Stimulated activated CD8-positive, alpha-beta memory T cell treated with anti-CD3 and anti-CD28 coated beads, Interleukin-15, amount 100 ng/mL, for 1 hour (primary cell): ENCODE results near the gene RTBDN.
"Not testable (repeated sequence)": the region's sequence is repeated elsewhere in the genome, so short reads cannot be mapped to it uniquely, and the experiment has no call there.

Experiments used
- DNase-seq: peaks from one replicate; pipeline ENCODE4 v3.0.0-alpha.2; 2020; ENCODE audit warnings: low read depth

RTBDN gene

DNA sequence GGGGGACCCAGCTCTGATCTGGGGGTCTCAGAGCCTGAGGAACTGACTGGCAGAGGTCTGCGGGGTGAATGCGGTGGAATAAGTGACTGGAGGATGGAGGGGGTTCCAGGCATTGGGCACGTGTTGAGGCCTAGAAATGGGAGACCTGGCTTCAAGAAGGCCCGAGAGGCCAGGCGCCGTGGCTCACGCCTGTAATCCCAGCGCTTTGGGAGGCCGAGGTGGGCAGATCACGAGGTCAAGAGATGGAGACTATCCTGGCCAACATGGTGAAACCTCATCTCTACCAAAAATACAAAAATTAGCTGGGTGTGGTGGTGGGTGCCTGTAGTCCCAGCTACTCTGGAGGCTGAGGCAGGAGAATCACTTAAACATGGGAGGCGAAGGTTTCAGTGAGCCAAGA is 16.6 kb downstream of the RTBDN start:
- not testable (repeated sequence) for DNase-seq

DNA sequence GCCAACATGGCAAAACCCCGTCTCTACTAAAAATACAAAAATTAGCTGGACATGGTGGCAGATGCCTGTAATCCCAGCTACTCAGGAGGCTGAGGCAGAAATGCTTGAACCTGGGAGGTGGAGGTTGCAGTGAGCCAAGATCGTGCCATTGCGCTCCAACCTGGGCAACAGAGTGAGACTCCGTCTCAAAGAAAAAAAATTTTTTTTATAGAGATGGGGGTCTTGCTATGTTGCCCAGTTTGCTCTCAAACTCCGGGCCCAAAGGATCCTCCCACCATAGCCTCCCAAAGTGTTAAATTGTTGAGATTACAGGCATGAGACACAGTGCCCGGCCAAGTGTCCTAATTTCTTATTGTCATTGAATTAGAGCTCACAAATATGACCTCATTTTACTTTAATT is 17.2 kb downstream of the RTBDN start:
- DNase-seq = not testable (repeated sequence)

DNA sequence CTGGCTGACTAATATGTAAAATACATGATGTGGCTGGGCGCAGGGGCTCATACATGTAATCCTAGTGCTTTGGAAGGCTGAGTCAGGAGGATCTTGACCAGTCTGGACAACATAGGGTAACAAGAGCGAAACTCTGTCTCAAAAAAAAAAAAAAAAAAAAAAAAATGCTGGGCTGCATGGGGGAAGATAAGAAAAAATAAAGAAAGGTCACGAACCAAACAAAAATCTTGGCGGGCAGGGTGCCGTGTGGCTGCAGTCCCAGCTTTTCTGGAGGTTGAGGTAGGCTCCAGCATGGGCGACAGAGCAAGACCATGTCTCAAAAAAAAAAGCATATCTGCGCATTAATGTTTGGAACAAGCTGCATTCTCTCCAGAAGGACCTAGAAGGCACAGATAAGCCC is 19.3 kb downstream of the RTBDN start:
- no peak for DNase-seq

DNA sequence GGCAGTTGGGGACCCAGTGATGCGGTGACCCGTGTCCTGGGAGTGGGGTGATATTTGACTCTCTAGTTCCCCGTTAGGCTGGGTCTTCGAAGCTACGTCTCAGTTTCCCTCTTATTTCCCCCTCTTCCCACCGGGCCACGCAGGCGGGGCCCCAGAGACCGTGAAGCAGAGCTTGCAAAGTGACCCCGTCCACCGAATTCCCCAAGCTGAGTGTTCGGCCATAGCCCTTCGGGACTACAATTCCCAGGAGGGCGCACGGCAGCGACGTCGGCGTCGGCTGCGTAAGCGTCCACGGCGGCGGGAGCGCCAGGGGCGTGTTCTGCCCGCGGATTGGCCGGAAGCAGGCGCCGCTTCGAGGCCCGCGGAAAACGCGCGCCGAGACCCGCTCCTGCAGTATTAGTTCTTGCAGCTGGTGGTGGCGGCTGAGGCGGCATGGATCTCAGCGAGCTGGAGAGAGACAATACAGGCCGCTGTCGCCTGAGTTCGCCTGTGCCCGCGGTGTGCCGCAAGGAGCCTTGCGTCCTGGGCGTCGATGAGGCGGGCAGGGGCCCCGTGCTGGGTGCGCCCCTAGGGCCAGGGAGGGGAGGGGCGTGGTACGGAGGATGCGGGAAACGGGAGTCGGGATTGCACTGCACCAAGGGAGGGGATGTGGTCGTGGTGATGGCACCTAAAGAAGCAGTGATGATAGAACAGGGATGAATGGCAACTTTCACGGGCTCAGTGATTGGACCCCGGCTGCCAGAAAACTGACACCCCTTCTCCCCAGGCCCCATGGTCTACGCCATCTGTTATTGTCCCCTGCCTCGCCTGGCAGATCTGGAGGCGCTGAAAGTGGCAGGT is 27.9 kb downstream of the RTBDN start, which contains the start of gene RNASEH2A:
Gene RNASEH2A (plus strand): TSS at position 343 of the 840 bp plus-strand sequence. CDS start 90 bp downstream, at position 433.
- DNase-seq = peak; percentile 64

DNA sequence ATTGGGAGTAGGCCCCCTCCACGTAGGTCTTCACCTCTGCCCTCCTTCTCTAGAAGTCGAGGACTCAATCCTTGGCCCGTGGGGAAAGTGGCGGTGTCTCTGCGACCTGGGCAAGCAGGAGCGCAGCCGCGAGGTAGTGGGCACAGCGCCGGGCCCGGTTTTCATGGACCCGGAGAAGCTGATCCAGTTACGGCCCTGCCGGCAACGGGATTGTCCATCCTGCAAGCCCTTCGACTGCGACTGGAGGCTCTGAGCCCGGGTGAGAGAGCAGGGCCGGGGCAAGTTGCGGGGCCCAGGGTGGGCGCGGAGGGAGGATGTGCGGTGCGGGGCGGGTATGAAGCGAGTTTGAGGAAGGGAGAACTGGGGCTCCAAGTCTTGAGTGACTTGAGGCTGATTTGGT is 30.3 kb downstream of the RTBDN start:
- DNase-seq = no peak

DNA sequence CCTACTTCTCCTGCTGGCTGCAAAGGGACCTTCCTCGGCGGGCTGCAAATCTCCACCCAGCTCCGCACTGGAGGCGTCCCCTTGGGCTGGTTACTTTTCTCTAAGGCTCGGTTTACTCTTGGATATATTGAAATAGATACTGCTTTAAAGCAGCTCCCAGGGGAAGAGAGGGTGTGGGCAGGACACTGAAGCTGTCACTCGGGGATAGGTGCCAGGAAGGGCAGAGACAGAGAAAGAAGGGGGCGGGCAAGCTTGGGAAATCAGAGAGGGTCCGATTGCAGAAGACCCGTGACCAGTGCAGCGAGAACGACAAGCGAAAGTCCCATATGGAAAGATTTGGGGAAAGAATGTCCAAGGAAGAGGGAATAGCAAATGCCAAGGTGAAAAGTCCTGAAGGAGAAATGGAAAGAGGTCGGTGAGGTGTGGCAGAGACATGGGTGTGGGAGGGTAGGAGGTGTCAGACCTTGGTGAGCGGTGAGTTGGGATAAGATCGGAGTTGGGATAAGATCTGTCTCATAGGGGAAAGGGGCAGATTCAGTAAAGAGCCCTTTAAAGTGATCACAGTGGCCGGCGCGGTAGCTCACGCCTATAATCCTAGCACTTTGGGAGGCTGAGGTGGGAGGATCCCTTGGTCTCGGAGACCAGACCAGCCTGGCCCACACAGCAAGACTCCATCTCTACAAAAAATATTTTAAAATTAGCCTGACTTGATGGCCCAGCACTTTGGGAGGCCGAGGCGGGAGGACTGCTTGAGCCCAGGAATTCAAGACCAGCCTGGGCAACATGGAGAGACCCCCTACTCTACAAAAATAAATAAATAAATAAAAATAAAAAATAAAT is 31.9 kb downstream of the RTBDN start:
- no peak for DNase-seq

DNA sequence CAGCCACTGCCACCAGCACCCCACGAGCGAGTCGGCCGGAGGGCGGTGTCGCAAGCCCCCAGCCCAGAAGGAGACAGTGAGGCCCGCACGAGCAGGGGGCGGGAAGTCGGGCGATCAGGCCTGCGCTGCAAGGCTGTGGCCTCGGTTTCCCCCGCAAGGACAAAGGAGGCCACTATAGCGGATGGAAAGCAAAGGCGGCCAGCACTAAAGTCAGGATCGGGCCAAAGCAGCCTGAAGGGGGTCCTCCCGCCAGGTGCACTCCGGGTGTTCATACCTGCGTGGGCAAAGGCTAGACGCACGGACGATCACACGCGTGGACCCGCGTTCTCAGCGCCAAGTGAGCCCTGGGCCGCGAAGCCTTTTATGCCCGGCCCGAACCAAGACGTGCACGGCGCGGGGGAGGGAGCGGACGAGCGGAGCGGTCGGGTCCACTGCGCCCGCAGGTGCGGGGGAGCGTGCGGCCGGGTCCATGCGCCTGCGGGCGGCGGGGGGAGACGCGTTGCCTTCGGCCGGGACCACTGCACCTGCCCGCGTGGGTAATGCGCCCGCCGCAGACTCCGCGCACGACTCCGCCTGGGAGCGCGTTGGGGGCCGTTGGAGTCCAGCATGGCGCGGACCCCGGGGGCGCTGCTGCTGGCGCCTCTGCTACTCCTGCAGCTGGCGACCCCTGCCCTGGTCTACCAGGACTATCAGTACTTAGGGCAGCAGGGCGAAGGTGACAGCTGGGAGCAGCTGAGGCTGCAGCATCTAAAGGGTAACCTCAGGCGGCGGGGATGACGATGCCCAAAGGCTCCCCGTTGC is 32.7 kb downstream of the RTBDN start, which contains the start of the genes PRDX2 and THSD8:
Gene PRDX2 (minus strand): TSS at position 335 of the 801 bp plus-strand sequence. CDS start 539 bp downstream, outside the sequence.
Gene THSD8 (plus strand): TSS at position 604 of the 801 bp plus-strand sequence. CDS start 3 bp downstream, at position 607.
- DNase-seq = no peak

DNA sequence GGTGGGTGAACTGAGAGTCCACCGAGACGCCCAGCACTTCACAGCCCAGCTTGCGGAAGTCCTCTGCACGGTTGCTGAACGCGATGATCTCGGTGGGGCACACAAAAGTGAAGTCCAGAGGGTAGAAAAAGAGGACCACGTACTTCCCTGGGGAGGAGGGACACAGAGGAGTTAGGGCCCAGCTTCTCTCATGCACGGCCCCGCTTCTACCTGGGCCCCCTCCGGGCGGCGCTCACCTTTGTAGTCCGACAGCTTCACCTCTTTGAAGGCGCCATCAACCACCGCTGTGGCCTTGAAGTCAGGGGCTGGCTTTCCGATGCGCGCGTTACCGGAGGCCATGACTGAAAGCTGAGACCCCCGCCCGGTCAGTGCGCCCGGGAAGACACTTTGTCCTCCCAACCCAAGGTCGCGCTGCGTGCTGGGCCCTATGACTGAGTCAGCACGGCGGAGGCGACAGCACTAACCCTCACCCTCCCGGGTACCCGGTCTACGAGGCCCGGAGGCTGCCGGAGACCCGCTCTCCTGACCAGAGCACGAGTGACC is 33.4 kb downstream of the RTBDN start:
- no peak for DNase-seq

DNA sequence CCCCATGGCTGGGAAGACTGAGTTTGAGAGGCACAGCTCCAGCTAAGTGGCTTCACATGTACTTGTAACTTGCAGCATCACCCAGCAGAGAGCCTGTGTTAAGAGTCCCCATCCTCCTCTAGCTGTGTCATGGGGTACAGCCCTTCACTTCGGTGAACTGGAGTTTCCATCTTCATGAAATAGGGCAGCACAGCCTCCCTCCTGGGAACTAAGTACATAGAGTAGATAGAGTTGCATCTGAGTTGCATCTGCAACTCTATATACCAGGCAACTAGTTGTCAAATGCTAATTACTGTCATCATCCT is 34.0 kb downstream of the RTBDN start:
- DNase-seq = no peak

DNA sequence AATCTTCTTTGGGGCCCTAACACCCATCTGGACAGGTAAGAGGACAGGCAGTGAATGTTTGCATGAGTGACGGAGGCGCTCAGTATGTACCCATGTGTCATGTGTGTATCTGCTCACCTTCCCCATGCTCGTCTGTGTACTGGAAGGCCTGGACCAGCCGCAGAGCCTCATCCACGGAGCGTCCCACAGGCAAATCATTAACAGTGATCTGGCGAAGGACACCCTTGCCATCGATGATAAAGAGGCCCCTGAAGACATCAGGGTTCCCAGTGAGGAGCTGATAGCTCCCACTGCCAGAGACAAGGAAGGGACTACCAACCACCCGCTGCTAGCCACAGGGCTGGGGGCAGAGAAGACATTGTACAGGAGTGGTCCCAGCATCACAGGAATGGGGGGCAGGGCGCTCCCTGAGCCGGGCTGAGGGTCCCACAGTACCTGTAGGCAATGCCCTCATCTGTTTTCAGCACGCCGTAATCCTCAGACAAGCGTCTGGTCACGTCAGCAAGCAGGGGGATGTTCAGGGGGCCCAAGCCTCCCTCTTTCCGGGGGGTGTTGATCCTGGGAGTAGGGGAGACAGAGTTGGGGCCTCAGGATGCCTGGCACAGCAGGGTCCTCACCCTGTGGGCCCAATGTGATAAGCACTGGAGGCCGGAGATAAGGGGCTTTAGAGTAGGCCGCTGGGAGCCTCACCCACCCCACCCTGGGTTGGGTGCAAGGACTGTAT is 34.5 kb downstream of the RTBDN start:
- DNase-seq = no peak

DNA sequence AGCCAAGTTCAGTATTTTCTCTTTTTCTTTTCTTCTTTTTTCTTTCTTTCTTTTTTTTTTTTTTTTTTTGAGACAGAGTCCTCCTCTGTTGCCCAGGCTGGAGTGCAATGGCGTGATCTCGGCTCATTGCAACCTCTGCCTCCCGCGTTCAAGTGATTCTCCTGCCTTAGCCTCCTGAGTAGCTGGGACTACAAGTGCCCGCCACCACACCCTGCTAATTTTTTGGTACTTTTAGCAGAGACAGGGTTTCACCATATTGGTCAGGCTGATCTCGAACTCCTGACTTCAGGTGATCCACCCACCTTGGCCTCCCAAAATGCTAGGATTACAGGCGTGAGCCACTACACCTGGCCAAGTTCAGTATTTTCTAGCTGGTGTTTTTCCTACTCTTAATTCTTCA is 36.8 kb downstream of the RTBDN start:
- not testable (repeated sequence) for DNase-seq

DNA sequence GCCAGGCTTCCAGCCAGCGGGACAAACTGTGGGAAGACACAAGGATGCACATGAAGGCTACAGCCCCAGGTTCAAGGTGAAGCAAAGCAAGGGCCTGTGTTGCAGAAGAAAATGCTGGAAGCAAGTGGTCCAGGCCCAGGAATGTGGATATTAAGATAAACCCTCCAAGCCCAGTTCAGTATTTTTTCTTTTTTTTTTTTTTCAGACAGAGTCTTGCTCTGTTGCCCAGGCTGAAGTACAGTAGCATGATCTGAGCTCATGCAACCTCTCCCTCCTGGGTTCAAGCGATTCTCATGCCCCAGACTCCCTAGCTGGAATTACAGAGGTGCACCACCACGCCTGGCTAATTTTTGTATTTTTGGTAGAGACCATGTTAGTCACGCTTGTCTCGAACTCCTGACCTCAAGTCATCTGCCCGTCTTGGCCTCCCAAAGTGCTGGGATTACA is 37.2 kb downstream of the RTBDN start:
- DNase-seq = no peak

DNA sequence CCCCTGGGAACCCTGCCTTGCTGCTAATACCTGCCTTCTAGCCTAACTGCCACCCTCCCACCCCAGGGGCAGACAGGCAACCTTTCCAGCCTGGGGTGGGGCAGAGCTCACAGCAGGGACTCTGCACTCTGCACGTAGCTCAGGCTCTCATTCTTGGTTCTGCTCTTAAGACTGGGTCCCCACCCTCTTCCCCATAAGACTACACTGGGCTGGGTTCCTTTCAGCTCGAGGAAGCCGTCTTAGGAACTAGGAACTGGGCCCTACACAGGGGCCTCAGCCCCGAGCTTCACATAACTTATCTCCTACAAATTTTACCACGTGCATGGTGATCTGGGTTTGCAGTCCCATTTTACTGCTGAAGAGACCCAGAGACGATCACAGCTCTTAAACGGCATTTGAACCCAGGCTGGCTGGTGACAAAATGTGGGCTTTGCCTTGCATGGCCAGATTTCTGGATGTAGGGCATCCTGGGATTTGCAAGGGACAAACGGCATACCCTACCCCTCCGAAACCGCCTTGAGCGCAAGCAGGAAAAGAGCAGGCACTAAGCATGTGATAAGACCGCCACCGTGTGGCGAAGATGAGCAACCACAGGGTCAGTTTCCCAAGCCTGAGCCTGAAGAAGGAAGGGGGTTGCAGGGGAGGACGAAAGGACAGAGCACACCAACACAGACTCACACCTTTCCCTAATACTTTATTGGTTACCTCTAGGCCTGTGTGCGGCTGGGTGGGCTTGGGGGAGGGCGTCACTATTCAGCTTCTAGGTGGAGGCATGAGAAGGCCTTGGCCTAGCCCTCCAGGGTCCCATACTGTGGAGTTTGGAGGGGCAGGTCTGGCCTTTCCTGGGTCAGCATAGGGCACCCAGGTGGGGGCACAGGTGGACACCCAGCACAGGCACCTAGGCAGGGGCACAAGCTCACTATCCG is 38.0 kb downstream of the RTBDN start:
- peak; percentile 63 for DNase-seq

DNA sequence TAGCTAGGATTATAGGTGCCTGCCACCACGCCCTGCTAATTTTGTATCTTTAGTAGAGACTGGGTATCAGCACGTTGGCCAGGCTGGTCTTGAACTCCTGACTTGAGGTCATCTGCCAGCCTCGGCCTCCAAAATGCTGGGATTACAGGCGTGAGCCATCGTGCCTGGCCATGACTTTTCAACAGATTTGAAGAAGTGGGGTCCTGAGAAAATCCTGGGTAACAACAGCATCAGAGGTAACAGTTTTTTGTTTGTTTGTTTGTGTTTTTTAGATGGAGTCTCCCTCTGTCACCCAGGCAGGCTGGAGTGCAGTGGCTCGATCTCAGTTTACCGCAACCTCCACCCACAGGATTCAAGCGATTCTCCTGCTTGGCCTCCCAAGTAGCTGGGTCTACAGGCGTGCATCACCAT is 39.4 kb downstream of the RTBDN start:
- no peak for DNase-seq

DNA sequence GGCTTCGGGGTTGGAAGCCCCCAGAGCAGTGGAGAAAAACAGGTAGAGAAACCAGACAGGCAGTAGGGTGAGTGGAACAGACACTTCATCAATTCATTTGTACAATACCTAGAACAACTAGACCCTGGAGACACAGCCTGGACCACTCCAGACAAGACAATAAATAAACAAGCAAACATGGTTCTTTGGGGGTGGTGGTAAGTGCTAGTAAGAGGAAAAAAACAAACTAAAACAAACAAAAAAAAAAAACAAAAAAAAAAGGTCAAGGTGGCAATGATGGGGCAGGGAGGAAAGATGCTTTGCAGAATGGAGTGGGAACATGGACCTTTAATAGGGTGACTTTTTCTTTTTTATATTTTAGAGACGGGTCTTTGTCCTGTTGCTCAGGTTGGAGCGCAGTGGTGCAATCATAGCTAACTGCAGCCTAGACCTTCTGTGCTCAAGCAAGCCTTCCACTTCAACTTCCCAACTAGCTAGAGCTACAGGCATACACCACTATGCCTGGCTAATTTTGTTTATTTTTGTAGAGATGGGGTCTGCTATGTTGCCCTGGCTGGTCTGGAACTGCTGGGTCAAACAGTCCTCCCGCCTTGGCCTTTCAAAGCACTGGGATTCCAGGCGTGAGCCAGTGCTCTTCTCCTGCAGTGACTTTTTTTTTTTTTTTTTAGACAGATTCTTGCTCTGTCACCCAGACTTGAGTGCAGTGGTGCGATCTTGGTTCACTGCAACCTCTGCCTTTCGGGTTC is 40.0 kb downstream of the RTBDN start:
- DNase-seq = no peak

DNA sequence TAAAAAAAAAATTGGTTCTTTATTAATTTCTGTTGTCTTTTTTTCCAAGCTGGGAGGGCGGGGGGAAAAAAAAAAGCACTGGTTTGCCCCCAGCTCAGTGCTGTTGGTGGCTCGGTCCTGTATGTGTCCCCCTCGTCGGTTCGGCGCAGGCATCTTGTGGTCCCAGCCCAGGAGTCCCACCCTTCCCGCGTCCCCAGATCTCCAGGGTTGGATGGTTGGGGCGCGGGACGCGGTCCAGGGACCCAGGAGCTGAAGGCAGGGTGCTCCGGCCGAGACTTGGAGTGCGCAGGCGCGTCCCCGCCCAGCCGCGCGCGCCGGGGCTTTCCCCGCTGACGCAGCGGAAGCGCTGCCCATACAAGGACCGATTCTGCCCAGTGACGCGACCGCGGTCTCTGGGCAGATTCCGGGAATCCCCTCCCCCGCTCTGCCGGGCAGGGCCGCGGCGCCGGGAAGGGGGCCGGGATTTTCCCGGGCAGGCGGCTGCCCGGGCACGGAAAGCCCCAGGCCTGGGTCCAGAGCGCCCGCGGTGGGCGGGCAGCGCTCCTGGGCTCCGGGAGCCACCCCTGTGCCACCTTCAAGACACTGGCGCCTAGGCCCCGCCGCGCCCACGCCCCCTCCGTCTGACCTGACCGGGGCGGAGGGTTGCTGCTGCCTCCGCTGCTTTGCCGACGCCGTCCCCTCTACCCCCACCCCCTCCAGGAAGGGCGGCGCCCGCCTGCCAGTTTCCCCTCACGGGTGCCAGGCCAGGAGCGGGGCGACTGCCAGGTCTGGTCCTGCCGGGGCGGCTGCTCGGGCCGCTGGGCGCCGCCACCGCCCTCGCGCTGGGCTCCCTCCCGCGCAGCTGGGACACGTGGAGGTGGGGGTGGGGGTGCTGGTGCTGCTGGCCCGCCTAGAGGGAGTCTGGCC is 40.8 kb downstream of the RTBDN start:
- peak; percentile 82 for DNase-seq

DNA sequence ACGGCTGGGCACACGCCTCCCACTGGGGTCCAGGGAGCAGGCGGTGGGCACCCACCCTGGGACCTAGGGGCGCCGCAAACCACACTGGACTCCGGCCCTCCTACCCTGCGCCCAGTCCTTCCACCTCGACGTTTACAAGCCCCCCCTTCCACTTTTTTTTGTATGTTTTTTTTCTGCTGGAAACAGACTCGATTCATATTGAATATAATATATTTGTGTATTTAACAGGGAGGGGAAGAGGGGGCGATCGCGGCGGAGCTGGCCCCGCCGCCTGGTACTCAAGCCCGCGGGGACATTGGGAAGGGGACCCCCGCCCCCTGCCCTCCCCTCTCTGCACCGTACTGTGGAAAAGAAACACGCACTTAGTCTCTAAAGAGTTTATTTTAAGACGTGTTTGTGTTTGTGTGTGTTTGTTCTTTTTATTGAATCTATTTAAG is 41.5 kb downstream of the RTBDN start:
- DNase-seq = no peak
